A549 (cell line): ENCODE results near the gene GIMAP1. TPM values are rescaled to one million over a fixed set of nuclear protein-coding genes. Genes with fewer than 3 reads are reported as not detected.

Experiments
- ATAC-seq, 2 experiments: fragments of 200-7000 bp in 1 of 2; fragments of >200 bp in 1 of 2; cut with Nextera tagmentation in 1 of 2; cut with Tn5 transposase in 1 of 2; 3 replicates each; pipeline versions ENCODE4 v1.8.0 to v1.9.1; 2018 to 2020; ENCODE audit warnings: mild to moderate bottlenecking in 1 of 2, moderate library complexity in 1 of 2
- CTCF ChIA-PET: fragments of 300-600 bp; sonication (Branson Sonifier 250); formaldehyde crosslinking; extraction: SDS; loops from one replicate; lab custom pipeline; 2021; ENCODE audit warnings: antibody characterized with exemption, inconsistent platforms; lab: Yijun Ruan, JAX
- POLR2A ChIA-PET: fragments of 350-600 bp; formaldehyde crosslinking; extraction: SDS; loops from one replicate; lab custom pipeline; 2021; ENCODE audit warnings: antibody characterized with exemption, inconsistent platforms; lab: Yijun Ruan, JAX
- DNase-seq, 2 experiments: peaks; one replicate each; pipeline versions ENCODE4 v3.0.0 to v3.0.0-alpha.2; 2011 to 2016; ENCODE audit warnings: low read depth in 1 of 2, low spot score in 1 of 2
- FAIRE-seq: peaks from 2 replicates; lab custom pipeline; 2011; peaks lifted over from hg19 to GRCh38; lab: Jason Lieb, UNC
- H3K27ac ChIP-seq, 2 experiments: fragments of >200 bp; sonication (Bioruptor Twin); formaldehyde crosslinking; 3 replicates each; pipeline ENCODE4 v1.5.1; 2016 to 2017
- H3K4me1 ChIP-seq: fragments of >200 bp; sonication (Bioruptor Twin); formaldehyde crosslinking; 3 replicates; pipeline ENCODE4 v1.6.1; 2016
- H3K4me2 ChIP-seq: fragments of >200 bp; sonication (Bioruptor Twin); formaldehyde crosslinking; 3 replicates; pipeline ENCODE4 v1.6.1; 2016
- H3K4me3 ChIP-seq: fragments of >200 bp; sonication (Bioruptor Twin); formaldehyde crosslinking; 3 replicates; pipeline ENCODE4 v1.5.1; 2016
- H3K9me3 ChIP-seq: fragments of >200 bp; sonication (Bioruptor Twin); formaldehyde crosslinking; 3 replicates; pipeline ENCODE4 v1.6.1; 2016
- BHLHE40 ChIP-seq: IDR thresholded peaks from 2 replicates; pipeline ENCODE4 v1.6.1; 2012; ENCODE audit warnings: low read depth, low read length, inconsistent platforms
- CHD2 ChIP-seq: fragments of 150-350 bp; IDR thresholded peaks from 2 replicates; pipeline ENCODE4 v1.6.1; 2014; ENCODE audit warnings: low read length; ENCODE audit not compliant: partially characterized antibody
- CTCF ChIP-seq: fragments of >200 bp; sonication (Bioruptor Twin); formaldehyde crosslinking; IDR thresholded peaks from 3 replicates; pipeline ENCODE4 v1.5.1; 2016
- E2F6 ChIP-seq: IDR thresholded peaks from 2 replicates; pipeline ENCODE4 v1.6.1; 2012; ENCODE audit warnings: low read depth, borderline replicate concordance
- EHF ChIP-seq: fragments of 250-450 bp; sonication (Bioruptor Pico); IDR thresholded peaks from 2 replicates; pipeline ENCODE4 v1.5.0; 2020; ENCODE audit warnings: mild to moderate bottlenecking
- EHMT2 ChIP-seq: fragments of 200-600 bp; sonication (generic); IDR thresholded peaks from 2 replicates; pipeline ENCODE4 v1.6.1; 2016; ENCODE audit warnings: antibody characterized with exemption, low read depth, mild to moderate bottlenecking, moderate library complexity
- ELK1 ChIP-seq: fragments of 150-350 bp; IDR thresholded peaks from 2 replicates; pipeline ENCODE4 v1.6.1; 2014; ENCODE audit warnings: low read depth, mild to moderate bottlenecking, low read length
- EP300 ChIP-seq, 2 experiments: fragments of >200 bp; sonication (Bioruptor Twin); formaldehyde crosslinking; IDR thresholded peaks; 2 replicates in 1 of 2; 3 replicates in 1 of 2; pipeline ENCODE4 v1.6.1; 2016 to 2017
- HEYL ChIP-seq: fragments of 250-450 bp; sonication (Bioruptor Pico); IDR thresholded peaks from 2 replicates; pipeline ENCODE4 v1.8.0; 2021; ENCODE audit warnings: mild to moderate bottlenecking, moderate library complexity
- HMGXB4 ChIP-seq: fragments of 250-450 bp; sonication (Bioruptor Pico); IDR thresholded peaks from 2 replicates; pipeline ENCODE4 v1.5.0; 2021; ENCODE audit warnings: mild to moderate bottlenecking, moderate library complexity, borderline replicate concordance
- JUN ChIP-seq, 2 experiments: fragments of >200 bp; sonication (Bioruptor Twin); formaldehyde crosslinking; IDR thresholded peaks; 2 replicates in 1 of 2; 3 replicates in 1 of 2; pipeline ENCODE4 v1.6.1; 2016 to 2017
- KDM1A ChIP-seq: fragments of 200-600 bp; sonication (generic); IDR thresholded peaks from 2 replicates; pipeline ENCODE4 v1.6.1; 2016; ENCODE audit warnings: low read depth, mild to moderate bottlenecking
- MAFK ChIP-seq: fragments of 450-650 bp; IDR thresholded peaks from 2 replicates; pipeline ENCODE4 v1.6.1; 2014; ENCODE audit not compliant: partially characterized antibody
- MYC ChIP-seq: IDR thresholded peaks from 2 replicates; pipeline ENCODE4 v1.6.1; 2012; ENCODE audit warnings: mild to moderate bottlenecking, inconsistent platforms, low read length, improper control_type of control experiment, borderline replicate concordance
- PBX3 ChIP-seq: IDR thresholded peaks from 2 replicates; pipeline ENCODE4 v1.6.1; 2012
- POLR2A ChIP-seq: IDR thresholded peaks from 2 replicates; pipeline ENCODE4 v1.6.1; 2012; ENCODE audit warnings: mild to moderate bottlenecking, low read length
- RAD21 ChIP-seq, 2 experiments: fragments of >200 bp in 1 of 2; sonication (Bioruptor Twin) in 1 of 2; formaldehyde crosslinking in 1 of 2; IDR thresholded peaks in 1 of 2; conservative IDR thresholded peaks in 1 of 2; 2 replicates in 1 of 2; 3 replicates in 1 of 2; pipeline ENCODE4 v1.6.1; 2012 to 2018; ENCODE audit warnings: inconsistent platforms in 1 of 2
- RARB ChIP-seq: fragments of 250-450 bp; sonication (Bioruptor Pico); IDR thresholded peaks from 2 replicates; pipeline ENCODE4 v1.8.0; 2021; ENCODE audit warnings: mild to moderate bottlenecking, moderate library complexity
- REST ChIP-seq: fragments of 200-600 bp; sonication (generic); IDR thresholded peaks from 2 replicates; pipeline ENCODE4 v1.6.1; 2016; ENCODE audit warnings: antibody characterized with exemption, mild to moderate bottlenecking, moderate library complexity
- RFX5 ChIP-seq: fragments of 450-650 bp; IDR thresholded peaks from 2 replicates; pipeline ENCODE4 v1.7.1; 2014; ENCODE audit warnings: antibody characterized with exemption, mild to moderate bottlenecking, moderate library complexity
- ZSCAN20 ChIP-seq: fragments of 250-450 bp; sonication (Bioruptor Pico); IDR thresholded peaks from 2 replicates; pipeline ENCODE4 v1.8.0; 2022; ENCODE audit warnings: mild to moderate bottlenecking, moderate library complexity
- WGBS: methylation state at CpG from one replicate; pipeline ENCODE4 v1.1.6; 2017; ENCODE audit errors: missing lambda C conversion rate; 5-methylcytosine and 5-hydroxymethylcytosine counted together
- polyA plus RNA-seq, 4 experiments: library from polyadenylated mRNA; depleted of rRNA in 3 of 4; stranded (reverse); fragments of >200 nt; fragmentation: RNase III in 1 of 4; extraction: RNeasy Plus Mini Kit Qiagen cat#74134 plus additional on column Dnase treatment in 1 of 4; gene quantifications; 2 replicates in 3 of 4; 3 replicates in 1 of 4; pipeline ENCODE4 v1.2.3, GENCODE V29; 2011 to 2017

The GIMAP1 gene
- polyA plus RNA-seq, 2 of the 4 experiments (the other 2 are of a cell fraction): not detected

GRCh38 chr7:150688630-150689029 lies 27.8 kb upstream of the GIMAP1 start:
- H3K9me3 ChIP-seq: no peaks in the 10 kb centered on the region
- 40% methylated on average over 6 of the region's 6 CpGs for WGBS
- no peak overlapping the region for H3K27ac ChIP-seq
- DNase-seq (no peak), FAIRE-seq (no peak), ATAC-seq (no peak)
- CTCF ChIA-PET: no interaction called here
- H3K4me3 ChIP-seq: no peak overlapping the region
- H3K4me1 ChIP-seq: no peaks in the 10 kb centered on the region
- POLR2A ChIA-PET: no interaction called here
- no peak overlapping the region for H3K4me2 ChIP-seq
- TF ChIP-seq RAD21 (conservative IDR thresholded peaks at IDR 0.05 in 1 of 2, IDR thresholded peaks at IDR 0.05 in 1 of 2): no peak
- TF ChIP-seq EP300 (IDR thresholded peaks at IDR 0.05): no peak
- no peak for TF ChIP-seq JUN (IDR thresholded peaks at IDR 0.05)
- TF ChIP-seq HMGXB4 (CRISPR knock-in tag): no peak

GRCh38 chr7:150695654-150696053 lies 20.8 kb upstream of the GIMAP1 start:
- FAIRE-seq: no peak
- CTCF ChIA-PET: no interaction called here
- ATAC-seq: no peak
- POLR2A ChIA-PET: no interaction called here
- no peak for DNase-seq
- TF ChIP-seq KDM1A: no peak
- TF ChIP-seq RARB (CRISPR knock-in tag): no peak
- no peak for TF ChIP-seq RAD21 (conservative IDR thresholded peaks at IDR 0.05 in 1 of 2, IDR thresholded peaks at IDR 0.05 in 1 of 2)
- TF ChIP-seq JUN (IDR thresholded peaks at IDR 0.05): no peak
- no peak for TF ChIP-seq CHD2
- TF ChIP-seq PBX3: no peak
- TF ChIP-seq BHLHE40: no peak
- TF ChIP-seq MAFK: no peak
- no peak for TF ChIP-seq EHF (CRISPR knock-in tag)
- TF ChIP-seq MYC: no peak
- TF ChIP-seq EP300 (IDR thresholded peaks at IDR 0.05): no peak
- no peak for TF ChIP-seq HEYL (CRISPR knock-in tag)
- no peak for TF ChIP-seq CTCF
- no peak for TF ChIP-seq EHMT2
- TF ChIP-seq POLR2A: no peak
- no peak overlapping the region for H3K27ac ChIP-seq
- 0% methylated on average over 2 of the region's 2 CpGs for WGBS
- H3K4me1 ChIP-seq: no peaks in the 10 kb centered on the region
- no peak overlapping the region for H3K4me3 ChIP-seq
- no peaks in the 10 kb centered on the region for H3K9me3 ChIP-seq
- H3K4me2 ChIP-seq: no peak overlapping the region

GRCh38 chr7:150703209-150703608 lies 13.2 kb upstream of the GIMAP1 start:
- DNase-seq (no peak), FAIRE-seq (no peak), ATAC-seq (no peak)
- ChIA-PET CTCF (no interaction called here), POLR2A (no interaction called here)
- Histone ChIP-seq H3K27ac (no peak overlapping the region), H3K9me3 (peaks cover 13% of the 10 kb centered on the region; the same call in 1 of the 3 replicates), H3K4me2 (no peak overlapping the region), H3K4me1 (no peaks in the 10 kb centered on the region), H3K4me3 (no peak overlapping the region)
- 0% methylated on average over 1 of the region's 1 CpG for WGBS
- TF ChIP-seq E2F6: no peak
- TF ChIP-seq MAFK: no peak
- TF ChIP-seq RFX5: no peak
- no peak for TF ChIP-seq REST
- TF ChIP-seq HEYL (CRISPR knock-in tag): no peak
- TF ChIP-seq ELK1: no peak
- TF ChIP-seq ZSCAN20: no peak
- no peak for TF ChIP-seq HMGXB4 (CRISPR knock-in tag)
